Measurements from ENCODE around the gene DCK. TPM values are rescaled to one million over a fixed set of nuclear protein-coding genes. Genes with fewer than 3 reads are reported as not detected.
"Not testable (repeated sequence)": the region's sequence is repeated elsewhere in the genome, so short reads cannot be mapped to it uniquely, and the experiment has no call there.

DCK gene
- total RNA-seq, 3 donors from 2014 or later, result 16.7 to 22.0 (median 17.2) TPM

DNA sequence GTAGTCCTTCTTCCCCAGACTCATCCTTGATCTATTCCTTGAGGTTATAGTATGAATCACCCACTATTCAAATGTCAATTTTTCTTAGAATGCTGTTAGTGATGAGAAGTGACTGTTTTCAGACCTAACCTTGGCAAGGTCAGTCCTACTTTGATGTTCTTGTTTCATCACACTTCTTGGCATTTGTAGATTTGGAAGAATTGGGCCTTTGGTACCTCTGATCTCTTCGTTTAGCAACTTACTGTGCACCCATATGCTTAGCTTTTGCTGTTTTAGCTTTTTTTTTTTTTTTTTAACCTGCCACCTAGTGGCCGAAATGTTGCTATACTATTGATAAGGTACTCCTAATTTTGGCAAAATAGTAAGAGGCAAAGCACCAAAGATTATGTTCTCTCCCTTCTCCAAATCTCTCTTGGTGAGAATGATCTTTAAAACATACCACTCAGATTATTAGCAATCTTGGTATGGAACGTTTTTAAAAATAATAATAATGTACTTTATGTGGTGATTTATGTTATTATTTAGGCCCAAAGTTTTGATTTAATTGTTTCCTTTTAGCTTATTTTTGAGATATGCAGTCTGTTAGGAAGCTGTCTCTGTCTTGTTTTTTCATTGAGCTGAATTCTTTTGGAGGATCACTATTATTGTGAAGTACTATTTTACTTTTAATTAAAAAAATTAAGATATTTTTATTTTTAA lies 16.6 kb downstream of the DCK start:
- Mint-ChIP-seq H3K4me1 (ENCODE audit: low read depth) (peaks cover 43% of the 10 kb centered on the region), H3K9me3 (no peaks in the 10 kb centered on the region), H3K4me3 (no peak overlapping the region), H3K27me3 (ENCODE audit: low read depth) (no peaks in the 10 kb centered on the region), H3K36me3 (ENCODE audit: insufficient read depth) (peaks cover 14% of the 10 kb centered on the region)
- peak; percentile 13 to 27 for ATAC-seq
- DNase-seq, result no peak

DNA sequence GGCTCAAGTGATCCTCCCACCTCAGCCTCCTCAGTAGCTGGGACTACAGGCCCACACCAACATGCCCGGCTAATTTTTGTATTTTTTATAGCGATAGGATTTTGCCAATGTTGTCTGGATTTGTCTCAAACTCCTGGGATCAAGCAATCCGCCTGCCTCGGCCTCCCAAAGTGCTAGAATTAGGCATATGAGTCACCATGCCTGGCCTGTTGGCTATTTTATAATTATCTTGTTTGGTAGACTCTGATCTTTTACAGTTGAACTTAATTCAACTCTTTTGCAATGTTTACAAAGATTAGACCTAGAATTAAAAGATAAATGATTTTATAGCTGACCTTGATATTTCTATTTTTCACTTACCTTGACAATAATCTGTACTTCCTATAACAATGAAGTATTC lies 18.0 kb downstream of the DCK start:
- Mint-ChIP-seq H3K9me3 (no peaks in the 10 kb centered on the region), H3K36me3 (ENCODE audit: insufficient read depth) (peaks cover 19% of the 10 kb centered on the region), H3K4me3 (no peak overlapping the region), H3K4me1 (ENCODE audit: low read depth) (peaks cover 37% of the 10 kb centered on the region), H3K27me3 (ENCODE audit: low read depth) (no peaks in the 10 kb centered on the region)
- ATAC-seq (no peak), DNase-seq (no peak)

DNA sequence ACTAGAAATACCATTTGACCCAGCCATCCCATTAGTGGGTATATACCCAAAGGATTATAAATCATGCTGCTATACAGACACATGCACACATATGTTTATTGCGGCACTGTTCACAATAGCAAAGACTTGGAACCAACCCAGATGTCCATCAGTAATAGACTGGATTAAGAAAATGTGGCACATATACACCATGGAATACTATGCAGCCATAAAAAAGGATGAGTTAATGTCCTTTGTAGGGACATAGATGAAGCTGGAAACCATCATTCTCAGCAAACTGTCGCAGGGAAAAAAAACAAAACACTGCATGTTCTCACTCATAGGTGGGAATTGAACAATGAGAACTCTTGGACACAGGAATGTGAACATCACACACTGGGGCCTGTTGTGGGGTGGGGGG lies 23.9 kb downstream of the DCK start:
- Mint-ChIP-seq H3K36me3 (ENCODE audit: insufficient read depth) (peaks cover 19% of the 10 kb centered on the region), H3K4me1 (ENCODE audit: low read depth) (peaks cover 13% of the 10 kb centered on the region)
- H3K4me3 Mint-ChIP-seq; ATAC-seq; H3K9me3 Mint-ChIP-seq; DNase-seq; H3K27me3 Mint-ChIP-seq (ENCODE audit: low read depth): not testable (repeated sequence)

DNA sequence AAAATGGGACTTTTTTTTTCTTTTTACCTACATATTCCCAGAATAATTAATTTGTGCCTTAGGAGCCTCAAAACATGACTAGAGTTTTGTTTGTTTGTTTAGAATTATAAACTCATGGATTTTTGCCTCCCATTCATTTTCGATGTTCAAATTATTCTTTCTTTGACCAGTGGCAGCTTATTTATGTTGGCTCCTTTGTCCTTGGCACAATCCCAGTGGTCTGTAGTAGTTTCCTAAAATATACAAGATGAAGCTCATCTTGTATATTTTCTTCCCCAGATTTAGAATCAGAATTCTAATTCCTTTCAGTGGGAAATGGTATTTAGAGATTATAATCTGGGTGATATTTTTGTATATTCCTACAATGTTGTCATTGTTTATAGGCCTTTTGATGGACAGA lies 27.2 kb downstream of the DCK start:
- H3K4me3 Mint-ChIP-seq, result no peak overlapping the region
- H3K4me1 Mint-ChIP-seq (ENCODE audit: low read depth), result peaks cover 9% of the 10 kb centered on the region
- ATAC-seq (no peak), DNase-seq (no peak)
- H3K9me3 Mint-ChIP-seq, result no peaks in the 10 kb centered on the region
- peaks cover 14% of the 10 kb centered on the region for H3K36me3 Mint-ChIP-seq (ENCODE audit: insufficient read depth)
- H3K27me3 Mint-ChIP-seq (ENCODE audit: low read depth), result no peaks in the 10 kb centered on the region

DNA sequence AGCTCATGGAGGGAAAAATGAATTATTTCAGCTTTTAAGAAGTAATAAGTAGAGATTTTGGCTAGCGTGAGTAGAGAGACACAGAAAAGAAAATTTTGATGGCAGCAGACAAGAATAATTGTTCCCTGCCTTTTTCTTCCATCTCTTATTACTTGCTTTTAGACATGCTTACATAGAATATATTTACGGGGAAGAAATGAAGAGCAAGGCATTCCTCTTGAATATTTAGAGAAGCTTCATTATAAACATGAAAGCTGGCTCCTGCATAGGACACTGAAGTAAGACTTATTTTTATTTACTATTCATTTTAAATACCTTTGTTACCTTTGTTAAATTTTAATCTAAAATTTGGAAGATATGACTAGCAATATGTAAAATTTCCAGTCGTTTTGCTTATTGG lies 32.2 kb downstream of the DCK start:
- H3K9me3 Mint-ChIP-seq, result no peaks in the 10 kb centered on the region

DNA sequence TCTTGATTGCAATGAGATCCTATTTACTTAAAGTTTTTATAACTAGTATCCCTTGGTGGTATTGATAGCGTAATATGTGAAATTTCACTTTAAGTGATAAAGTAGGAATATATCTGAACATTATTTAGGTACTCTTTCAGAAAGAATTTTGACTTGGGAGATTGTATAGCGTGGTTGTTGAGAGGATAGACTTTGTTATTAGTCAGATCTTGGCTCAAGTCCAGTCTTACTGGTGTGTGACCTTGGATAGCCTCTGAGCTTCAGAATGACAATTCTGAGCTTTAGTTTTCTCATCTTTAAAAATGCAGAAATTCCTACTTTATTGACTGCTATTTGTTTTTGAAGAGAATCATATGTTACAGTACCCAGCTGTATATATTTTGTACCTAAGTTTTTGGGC lies 32.6 kb downstream of the DCK start:
- ATAC-seq (no peak), DNase-seq (no peak)
- Mint-ChIP-seq H3K27me3 (ENCODE audit: low read depth) (no peaks in the 10 kb centered on the region), H3K36me3 (ENCODE audit: insufficient read depth) (peaks cover 23% of the 10 kb centered on the region), H3K9me3 (no peaks in the 10 kb centered on the region), H3K4me1 (ENCODE audit: low read depth) (peaks cover 3% of the 10 kb centered on the region), H3K4me3 (no peak overlapping the region)

More for the DNA sequence above, 32.2 kb downstream of the DCK start:
- no peaks in the 10 kb centered on the region for H3K27me3 Mint-ChIP-seq (ENCODE audit: low read depth)
- H3K36me3 Mint-ChIP-seq (ENCODE audit: insufficient read depth), result peaks cover 21% of the 10 kb centered on the region
- DNase-seq (no peak), ATAC-seq (no peak)
- peaks cover 3% of the 10 kb centered on the region for H3K4me1 Mint-ChIP-seq (ENCODE audit: low read depth)
- H3K4me3 Mint-ChIP-seq, result no peak overlapping the region

DNA sequence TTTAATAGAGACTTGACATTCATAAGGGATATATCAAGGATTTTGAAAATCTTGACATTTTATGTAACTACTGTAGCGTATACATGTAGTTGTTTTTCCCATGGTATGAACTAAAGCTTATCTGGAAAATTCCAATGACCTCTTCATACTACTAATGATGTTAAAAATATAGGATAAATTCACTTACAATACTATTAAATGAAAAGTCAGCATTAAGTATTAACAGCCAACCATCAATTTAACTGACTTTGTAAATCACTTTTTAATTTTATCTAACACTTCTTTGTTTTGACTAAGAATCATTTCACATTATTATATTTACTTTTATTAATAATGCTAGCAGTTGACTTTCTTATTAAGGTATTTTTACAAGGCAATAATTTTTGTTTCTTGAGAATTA lies 34.2 kb downstream of the DCK start:
- no peak overlapping the region for H3K4me3 Mint-ChIP-seq
- H3K9me3 Mint-ChIP-seq, result no peaks in the 10 kb centered on the region
- peaks cover 34% of the 10 kb centered on the region for H3K36me3 Mint-ChIP-seq (ENCODE audit: insufficient read depth)
- DNase-seq (no peak), ATAC-seq (no peak)
- H3K4me1 Mint-ChIP-seq (ENCODE audit: low read depth), result no peaks in the 10 kb centered on the region
- no peaks in the 10 kb centered on the region for H3K27me3 Mint-ChIP-seq (ENCODE audit: low read depth)

DNA sequence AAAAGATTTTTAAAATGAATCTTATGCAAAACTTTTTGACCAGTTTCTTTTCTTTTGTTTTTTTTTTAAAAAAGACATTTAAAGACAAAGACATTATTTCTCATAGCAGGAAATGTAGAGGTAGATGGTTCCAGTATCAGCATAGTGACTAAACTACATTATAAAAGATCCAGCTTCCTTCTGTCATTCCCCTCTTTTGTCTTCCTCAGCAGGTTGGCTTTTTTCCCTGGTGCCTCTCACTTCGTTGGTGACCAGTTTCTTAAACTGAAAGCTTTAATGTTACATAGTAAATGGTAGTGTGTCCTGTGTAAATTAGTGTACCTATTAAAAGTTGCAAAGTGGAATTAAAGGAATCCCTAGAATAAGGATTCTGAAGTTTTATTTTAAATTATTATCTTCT lies 36.1 kb downstream of the DCK start:
- Mint-ChIP-seq H3K4me3 (no peak overlapping the region), H3K9me3 (no peaks in the 10 kb centered on the region), H3K27me3 (ENCODE audit: low read depth) (no peaks in the 10 kb centered on the region), H3K4me1 (ENCODE audit: low read depth) (no peaks in the 10 kb centered on the region), H3K36me3 (ENCODE audit: insufficient read depth) (peaks cover 36% of the 10 kb centered on the region)
- ATAC-seq, result no peak
- DNase-seq, result no peak

DNA sequence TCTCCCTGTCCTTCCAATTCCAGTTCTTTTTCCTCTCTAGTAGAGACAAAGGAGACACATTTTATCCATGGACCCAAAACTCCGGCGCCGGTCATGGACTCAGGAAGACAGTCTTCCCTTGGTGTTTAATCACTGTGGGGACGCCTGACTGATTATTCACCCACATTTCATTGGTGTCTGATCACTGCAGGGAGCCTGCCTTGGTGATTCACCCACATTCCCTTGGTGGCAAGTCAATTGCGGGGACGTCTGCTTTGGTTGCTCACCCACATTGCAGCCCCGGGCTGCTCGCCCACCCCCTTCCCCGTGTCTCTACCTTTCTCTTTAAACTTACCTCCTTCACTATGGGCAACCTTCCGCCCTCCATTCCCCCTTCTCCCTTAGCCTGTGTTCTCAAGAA lies 38.7 kb downstream of the DCK start:
- H3K4me1 Mint-ChIP-seq (ENCODE audit: low read depth); DNase-seq; H3K4me3 Mint-ChIP-seq; ATAC-seq; H3K9me3 Mint-ChIP-seq; H3K27me3 Mint-ChIP-seq (ENCODE audit: low read depth): not testable (repeated sequence)
- H3K36me3 Mint-ChIP-seq (ENCODE audit: insufficient read depth), result peaks cover 31% of the 10 kb centered on the region

DNA sequence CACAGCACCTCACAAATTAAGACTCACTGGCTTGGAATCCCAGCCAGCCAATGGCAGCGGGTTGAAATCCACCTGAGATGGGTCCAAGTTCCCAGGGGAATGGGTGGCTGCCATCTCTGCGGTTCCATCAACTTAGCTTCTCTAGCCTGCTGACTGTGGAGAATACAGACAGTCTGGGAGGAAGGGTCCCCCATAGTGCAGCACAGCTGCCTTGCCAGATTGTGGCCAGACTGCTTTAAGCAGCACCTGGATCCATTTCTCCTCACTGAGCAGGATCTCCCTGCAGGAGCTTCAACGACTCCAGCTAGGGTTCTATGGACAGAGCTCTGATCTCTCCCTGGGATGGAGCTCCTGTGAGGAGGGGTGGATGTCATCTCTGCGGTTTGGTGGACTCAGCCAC lies 51.8 kb downstream of the DCK start:
- Mint-ChIP-seq H3K27me3 (ENCODE audit: low read depth) (no peaks in the 10 kb centered on the region), H3K36me3 (ENCODE audit: insufficient read depth) (peaks cover 13% of the 10 kb centered on the region), H3K4me3 (no peak overlapping the region), H3K4me1 (ENCODE audit: low read depth) (no peaks in the 10 kb centered on the region), H3K9me3 (peaks cover 10% of the 10 kb centered on the region)
- no peak for DNase-seq
- ATAC-seq, result no peak

DNA sequence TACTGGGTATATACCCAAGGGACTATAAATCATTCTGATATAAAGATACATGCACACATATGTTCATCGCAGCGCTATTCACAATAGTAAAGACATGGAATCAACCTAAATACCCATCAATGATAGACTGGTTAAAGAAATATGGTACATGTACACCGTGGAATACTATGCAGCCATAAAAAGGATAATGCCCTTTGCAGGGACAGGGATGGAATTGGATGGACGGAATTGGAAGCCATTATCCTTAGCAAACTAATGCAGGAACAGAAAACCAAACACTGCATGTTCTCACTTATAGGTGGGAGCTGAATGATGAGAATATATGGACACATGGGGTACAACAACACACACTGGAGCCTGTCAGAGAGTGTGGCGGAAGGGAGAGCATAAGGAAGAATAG lies 55.9 kb downstream of the DCK start:
- no peaks in the 10 kb centered on the region for H3K36me3 Mint-ChIP-seq (ENCODE audit: insufficient read depth)
- H3K9me3 Mint-ChIP-seq, result peaks cover 10% of the 10 kb centered on the region
- no peak for DNase-seq
- H3K4me3 Mint-ChIP-seq, result no peak overlapping the region
- no peaks in the 10 kb centered on the region for H3K27me3 Mint-ChIP-seq (ENCODE audit: low read depth)
- no peaks in the 10 kb centered on the region for H3K4me1 Mint-ChIP-seq (ENCODE audit: low read depth)
- no peak for ATAC-seq

DNA sequence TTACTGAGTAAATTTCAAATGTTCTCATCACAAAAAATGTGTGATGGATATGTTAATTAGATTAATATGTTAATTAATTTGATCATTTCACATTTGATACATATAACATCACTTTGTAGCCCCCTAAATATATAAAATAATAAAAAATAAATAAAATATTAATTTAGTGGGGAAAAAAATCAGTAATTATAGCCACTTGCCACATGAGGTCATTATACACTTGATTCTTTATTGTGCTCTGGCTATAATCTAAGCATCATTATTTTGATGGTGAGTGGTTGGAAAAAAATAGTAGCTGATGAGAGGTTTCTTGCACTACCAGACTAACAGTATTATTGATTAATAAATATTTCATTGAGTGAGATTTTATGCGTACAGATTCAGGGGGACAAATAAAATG lies 57.4 kb downstream of the DCK start:
- no peaks in the 10 kb centered on the region for H3K27me3 Mint-ChIP-seq (ENCODE audit: low read depth)
- no peak for DNase-seq
- H3K36me3 Mint-ChIP-seq (ENCODE audit: insufficient read depth), result no peaks in the 10 kb centered on the region
- H3K4me3 Mint-ChIP-seq, result no peak overlapping the region
- no peaks in the 10 kb centered on the region for H3K4me1 Mint-ChIP-seq (ENCODE audit: low read depth)
- ATAC-seq, result no peak
- peaks cover 6% of the 10 kb centered on the region for H3K9me3 Mint-ChIP-seq

DNA sequence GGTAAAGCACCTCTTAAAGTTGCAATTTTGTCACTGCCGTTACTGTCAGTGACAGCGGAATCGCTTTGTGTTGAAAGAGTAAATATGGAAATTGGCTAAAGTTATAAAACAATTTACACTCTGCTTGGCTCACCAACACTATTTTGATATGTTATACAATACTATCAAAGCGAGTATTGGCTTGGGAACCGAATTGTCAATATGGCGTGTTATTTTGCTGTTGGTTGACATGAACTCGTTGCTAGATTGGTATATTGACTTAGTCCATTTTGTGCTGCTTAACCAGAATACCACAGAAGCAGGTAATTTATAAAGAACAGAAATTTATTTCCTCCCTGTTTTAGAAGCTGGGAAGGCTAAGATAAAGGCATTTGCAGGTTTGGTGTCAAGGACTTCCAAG lies 58.6 kb downstream of the DCK start:
- Mint-ChIP-seq H3K9me3 (peaks cover 4% of the 10 kb centered on the region), H3K36me3 (ENCODE audit: insufficient read depth) (no peaks in the 10 kb centered on the region), H3K4me3 (no peak overlapping the region), H3K27me3 (ENCODE audit: low read depth) (no peaks in the 10 kb centered on the region), H3K4me1 (ENCODE audit: low read depth) (no peaks in the 10 kb centered on the region)
- no peak for ATAC-seq
- DNase-seq, result no peak

DNA sequence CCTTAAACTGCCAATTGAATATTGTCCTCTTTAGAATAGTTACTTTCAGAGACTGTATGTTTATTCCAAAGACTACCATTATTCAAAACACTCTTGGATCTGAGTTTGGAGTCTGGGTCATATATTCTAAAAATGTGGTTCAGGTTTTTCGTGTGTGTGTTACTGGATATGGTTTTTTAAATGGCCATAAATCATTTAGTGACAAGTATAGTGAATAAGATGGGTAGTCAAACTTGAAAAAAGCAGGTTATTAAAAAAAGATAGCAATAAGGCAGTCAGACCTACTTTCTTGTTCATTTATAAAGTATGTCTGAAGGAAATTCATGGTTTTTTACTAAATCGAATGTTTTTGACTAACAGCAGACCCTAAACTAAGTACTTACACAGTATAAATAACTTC lies 59.3 kb downstream of the DCK start:
- Mint-ChIP-seq H3K9me3 (peaks cover 4% of the 10 kb centered on the region), H3K36me3 (ENCODE audit: insufficient read depth) (no peaks in the 10 kb centered on the region), H3K4me1 (ENCODE audit: low read depth) (no peaks in the 10 kb centered on the region), H3K27me3 (ENCODE audit: low read depth) (no peaks in the 10 kb centered on the region), H3K4me3 (no peak overlapping the region)
- ATAC-seq (no peak), DNase-seq (no peak)

DNA sequence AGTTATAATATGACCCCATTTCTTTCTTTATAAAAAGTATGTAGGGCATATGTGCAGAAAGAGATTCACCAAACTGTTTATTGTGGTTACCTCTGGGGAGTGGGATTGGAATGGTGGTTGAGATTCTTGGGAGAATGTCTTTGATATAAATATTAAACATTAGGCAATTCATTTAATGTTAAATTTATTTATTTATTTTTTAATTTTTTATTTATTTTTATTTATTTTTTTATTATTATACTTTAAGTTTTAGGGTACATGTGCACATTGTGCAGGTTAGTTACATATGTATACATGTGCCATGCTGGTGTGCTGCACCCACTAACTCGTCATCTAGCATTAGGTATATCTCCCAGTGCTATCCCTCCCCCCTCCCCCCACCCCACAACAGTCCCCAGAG lies 60.2 kb downstream of the DCK start:
- not testable (repeated sequence) for H3K27me3 Mint-ChIP-seq (ENCODE audit: low read depth); H3K9me3 Mint-ChIP-seq; ATAC-seq; H3K4me3 Mint-ChIP-seq; H3K4me1 Mint-ChIP-seq (ENCODE audit: low read depth); H3K36me3 Mint-ChIP-seq (ENCODE audit: insufficient read depth); DNase-seq

DNA sequence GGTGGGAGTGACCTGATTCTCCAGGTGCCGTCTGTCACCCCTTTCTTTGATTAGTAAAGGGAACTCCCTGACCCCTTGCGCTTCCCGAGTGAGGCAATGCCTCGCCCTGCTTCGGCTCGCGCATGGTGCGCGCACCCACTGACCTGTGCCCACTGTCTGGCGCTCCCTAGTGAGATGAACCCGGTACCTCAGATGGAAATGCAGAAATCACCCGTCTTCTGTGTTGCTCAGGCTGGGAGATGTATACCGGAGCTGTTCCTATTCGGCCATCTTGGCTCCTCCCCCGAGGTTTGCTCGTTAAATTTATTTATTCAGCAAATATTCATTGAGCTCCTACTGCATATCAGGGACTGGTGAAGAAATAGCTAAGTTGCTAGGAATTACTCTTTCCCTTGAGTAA lies 66.1 kb downstream of the DCK start:
- not testable (repeated sequence) for DNase-seq; ATAC-seq; H3K4me1 Mint-ChIP-seq (ENCODE audit: low read depth); H3K9me3 Mint-ChIP-seq; H3K36me3 Mint-ChIP-seq (ENCODE audit: insufficient read depth); H3K27me3 Mint-ChIP-seq (ENCODE audit: low read depth); H3K4me3 Mint-ChIP-seq

Data from activated T-cell treated with anti-CD3 and anti-CD28 coated beads, Interleukin-2, amount 50 U/mL, for 4 hours (primary cell).